ENCODE measurements around the gene UBP1.
A peak's percentile ranks its signal among the peaks of the same experiment; 100 is the strongest.
"Not testable (repeated sequence)": the region's sequence is repeated elsewhere in the genome, so short reads cannot be mapped to it uniquely, and the experiment has no call there.

Gene UBP1

GRCh38 chr3:33440328-33441224, at the start of gene UBP1:
UBP1 (minus strand) TSS chr3:33440405; CDS start chr3:33439848, 557 bp downstream.
- peak; percentile 92 to 93 for DNase-seq (ENCODE audit: low read depth in 2 of 2)

GRCh38 chr3:33488683-33489082, 48.5 kb upstream of the UBP1 start:
- DNase-seq (ENCODE audit: low read depth in 2 of 2): no peak

- no peak for DNase-seq (ENCODE audit: low read depth in 2 of 2)
Measured at GRCh38 chr3:33488246-33488645, 48.0 kb upstream of the UBP1 start.

- no peak for DNase-seq (ENCODE audit: low read depth in 2 of 2)
Measured at GRCh38 chr3:33482111-33482521, 41.9 kb upstream of the UBP1 start.

- DNase-seq (ENCODE audit: low read depth in 2 of 2): no peak
Measured at GRCh38 chr3:33474896-33475295, 34.7 kb upstream of the UBP1 start.

- no peak for DNase-seq (ENCODE audit: low read depth in 2 of 2)
Measured at GRCh38 chr3:33473813-33474212, 33.6 kb upstream of the UBP1 start.

- no peak for DNase-seq (ENCODE audit: low read depth in 2 of 2)
Measured at GRCh38 chr3:33467786-33468185, 27.6 kb upstream of the UBP1 start.

- DNase-seq (ENCODE audit: low read depth in 2 of 2): no peak
Measured at GRCh38 chr3:33461097-33461496, 20.9 kb upstream of the UBP1 start.

- not testable (repeated sequence) for DNase-seq (ENCODE audit: low read depth in 2 of 2)
Measured at GRCh38 chr3:33459577-33459976, 19.4 kb upstream of the UBP1 start.

- no peak for DNase-seq (ENCODE audit: low read depth in 2 of 2)
Measured at GRCh38 chr3:33458446-33458845, 18.2 kb upstream of the UBP1 start.

- no peak for DNase-seq (ENCODE audit: low read depth in 2 of 2)
Measured at GRCh38 chr3:33456756-33457155, 16.6 kb upstream of the UBP1 start.

- DNase-seq (ENCODE audit: low read depth in 2 of 2): no peak
Measured at GRCh38 chr3:33453331-33453761, 13.1 kb upstream of the UBP1 start.

- not testable (repeated sequence) for DNase-seq (ENCODE audit: low read depth in 2 of 2)
Measured at GRCh38 chr3:33451994-33452393, 11.8 kb upstream of the UBP1 start.

GRCh38 chr3:33447958-33448357, 7.8 kb upstream of the UBP1 start:
- DNase-seq (ENCODE audit: low read depth in 2 of 2): no peak

- DNase-seq (ENCODE audit: low read depth in 2 of 2): not testable (repeated sequence)
Measured at GRCh38 chr3:33447256-33447625, 7.0 kb upstream of the UBP1 start.

- DNase-seq (ENCODE audit: low read depth in 2 of 2): no peak
Measured at GRCh38 chr3:33442190-33442589, 2.0 kb upstream of the UBP1 start.

- no peak for DNase-seq (ENCODE audit: low read depth in 2 of 2)
Measured at GRCh38 chr3:33441225-33441976, 1.2 kb upstream of the UBP1 start.

GRCh38 chr3:33439546-33440327, 468 bp downstream of the UBP1 start:
- peak in 1 of 2 donors; percentile 2 for DNase-seq (ENCODE audit: low read depth in 2 of 2)

- DNase-seq (ENCODE audit: low read depth in 2 of 2): no peak
Measured at GRCh38 chr3:33438881-33439545, 1.2 kb downstream of the UBP1 start.

GRCh38 chr3:33438284-33438668, 1.9 kb downstream of the UBP1 start:
- no peak for DNase-seq (ENCODE audit: low read depth in 2 of 2)

- DNase-seq (ENCODE audit: low read depth in 2 of 2): no peak
Measured at GRCh38 chr3:33437556-33438283, 2.5 kb downstream of the UBP1 start.
